Fibroblast of lung (primary cell): ENCODE results near the gene C10orf71. TPM values are rescaled to one million over a fixed set of nuclear protein-coding genes. Genes with fewer than 3 reads are reported as not detected.

ENCODE experiments used
- DNase-seq, 2 donors: peaks; one replicate each; pipeline versions ENCODE4 v3.0.0 to v3.0.0-alpha.2; 2010; ENCODE audit warnings: low read depth in 2 of 2
- H2AFZ ChIP-seq: 2 replicates; pipeline ENCODE4 v1.5.1; 2012; ENCODE audit warnings: low read length, control low read depth, inconsistent platforms
- H3K27ac ChIP-seq: 2 replicates; pipeline ENCODE4 v1.5.1; 2011; ENCODE audit warnings: low read length, control low read depth; ENCODE audit not compliant: insufficient read depth
- H3K27me3 ChIP-seq: 2 replicates; pipeline ENCODE4 v1.5.1; 2011; ENCODE audit warnings: mild to moderate bottlenecking, low read length; ENCODE audit not compliant: control insufficient read depth, insufficient read depth
- H3K36me3 ChIP-seq: 2 replicates; pipeline ENCODE4 v1.5.1; 2011; ENCODE audit warnings: low read length; ENCODE audit not compliant: control insufficient read depth, insufficient read depth
- H3K4me1 ChIP-seq: 2 replicates; pipeline ENCODE4 v1.5.1; 2011; ENCODE audit warnings: low read length; ENCODE audit not compliant: control insufficient read depth, insufficient read depth; ENCODE audit errors: extremely low read depth
- H3K4me2 ChIP-seq: 2 replicates; pipeline ENCODE4 v1.5.1; 2011; ENCODE audit warnings: low read length, control low read depth; ENCODE audit not compliant: insufficient read depth; ENCODE audit errors: extremely low read depth
- H3K4me3 ChIP-seq, 4 experiments: fragments of 200-600 bp in 1 of 4; sonication (generic) in 1 of 4; replicated peaks in 1 of 4; 2 replicates each; pipeline ENCODE4 v1.5.1; 2011 to 2016; ENCODE audit warnings: low read length in 4 of 4, low read depth in 3 of 4, mild to moderate bottlenecking in 3 of 4, control low read depth in 2 of 4, inconsistent platforms in 1 of 4, mixed read lengths in 1 of 4; ENCODE audit not compliant: insufficient read depth in 1 of 4; ENCODE audit errors: control extremely low read depth in 1 of 4
- H3K79me2 ChIP-seq: 2 replicates; pipeline ENCODE4 v1.5.1; 2012; ENCODE audit warnings: mild to moderate bottlenecking, low read length, inconsistent platforms; ENCODE audit not compliant: control insufficient read depth, insufficient read depth
- H3K9ac ChIP-seq: 2 replicates; pipeline ENCODE4 v1.5.1; 2011; ENCODE audit warnings: mild to moderate bottlenecking, low read length, control low read depth; ENCODE audit not compliant: insufficient read depth
- H3K9me3 ChIP-seq: 2 replicates; pipeline ENCODE4 v1.5.1; 2012; ENCODE audit warnings: low read depth, low read length; ENCODE audit not compliant: control insufficient read depth, insufficient read depth
- H4K20me1 ChIP-seq: 2 replicates; pipeline ENCODE4 v1.5.1; 2011; ENCODE audit warnings: low read length; ENCODE audit not compliant: control insufficient read depth, insufficient read depth; ENCODE audit errors: extremely low read depth
- CTCF ChIP-seq, 2 donors: IDR thresholded peaks in 1 of 2; conservative IDR thresholded peaks in 1 of 2; 1 replicate in 1 of 2; 2 replicates in 1 of 2; pipeline ENCODE4 v1.5.1; 2011 to 2012; ENCODE audit warnings: low read length in 2 of 2, control low read depth in 1 of 2, inconsistent platforms in 1 of 2, low read depth in 1 of 2, mild to moderate bottlenecking in 1 of 2
- EZH2 ChIP-seq: IDR thresholded peaks from 2 replicates; pipeline ENCODE4 v1.5.1; 2012; ENCODE audit warnings: low read length, control low read depth, mild to moderate bottlenecking; ENCODE audit errors: missing control alignments
- polyA plus RNA-seq, 2 donors: library from polyadenylated mRNA; depleted of rRNA in 1 of 2; stranded (reverse) in 1 of 2; unstranded in 1 of 2; fragments of >200 nt; gene quantifications; 2 replicates each; pipeline ENCODE4 v1.2.1, GENCODE V29; 2011 to 2012; ENCODE audit warnings: missing spikeins in 1 of 2
- total RNA-seq: library from RNA; depleted of rRNA; stranded (reverse); fragments of >200 nt; gene quantifications from 2 replicates; pipeline ENCODE4 v1.2.1, GENCODE V29; 2014

Gene C10orf71
- total and polyA plus RNA-seq, 2 donors (not counting 1 experiment from before 2014, with no cell fraction given), result not detected

DNA sequence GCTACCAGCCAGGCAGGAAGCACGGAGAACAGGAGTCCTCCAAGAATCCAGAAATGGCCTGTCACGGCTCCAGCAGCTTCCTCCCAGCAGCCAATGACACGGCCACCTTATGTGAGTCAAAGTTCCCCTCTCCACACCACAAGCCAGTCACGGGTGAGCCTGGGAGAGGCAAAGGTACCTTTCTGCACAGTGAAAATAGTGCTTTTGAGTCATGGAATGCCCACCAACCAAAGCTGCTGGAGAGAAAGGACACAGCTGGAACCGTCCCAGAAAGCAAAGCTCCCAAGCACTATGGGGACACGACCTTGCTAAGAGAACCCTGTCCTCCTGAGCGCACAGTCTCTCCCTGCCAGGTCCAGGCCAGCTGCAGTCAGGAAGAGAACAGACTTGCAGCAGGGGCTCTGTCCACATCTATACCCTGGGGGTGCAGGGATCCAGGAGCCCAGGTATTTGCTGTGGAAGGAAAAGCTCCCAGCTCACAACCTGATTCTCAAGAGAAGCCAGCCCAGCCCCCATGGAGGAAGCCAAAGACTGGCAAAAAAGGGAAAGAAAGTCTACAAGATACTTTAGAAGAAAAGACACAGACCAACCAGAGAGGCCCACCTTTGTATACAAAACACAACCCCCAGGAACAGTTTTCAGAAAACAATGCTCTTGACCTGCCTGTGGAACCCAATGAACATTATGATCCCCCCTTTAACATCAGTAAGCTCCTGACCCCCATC is 24.4 kb downstream of the C10orf71 start:
- Histone ChIP-seq H3K9me3 (no peaks in the 10 kb centered on the region), H3K9ac (no peak overlapping the region), H3K4me2 (no peak overlapping the region), H3K4me1 (no peaks in the 10 kb centered on the region), H3K4me3 (no peak overlapping the region), H3K27ac (no peak overlapping the region), H4K20me1 (no peaks in the 10 kb centered on the region), H3K79me2 (no peaks in the 10 kb centered on the region), H2AFZ (no peak overlapping the region), H3K27me3 (no peaks in the 10 kb centered on the region), H3K36me3 (no peaks in the 10 kb centered on the region)
- TF ChIP-seq CTCF (conservative IDR thresholded peaks at IDR 0.05 in 1 of 2, IDR thresholded peaks at IDR 0.05 in 1 of 2; ENCODE audit: low read depth in 1 of 2, low read length in 2 of 2) (no peak), EZH2 (no peak)
- no peak for DNase-seq

GRCh38 chr10:49323896-49324270 is 24.9 kb downstream of the C10orf71 start:
- Histone ChIP-seq H3K4me2 (no peak overlapping the region), H3K9me3 (no peaks in the 10 kb centered on the region), H3K27ac (no peak overlapping the region), H3K4me1 (no peaks in the 10 kb centered on the region), H3K9ac (no peak overlapping the region), H2AFZ (no peak overlapping the region), H3K4me3 (no peak overlapping the region), H4K20me1 (no peaks in the 10 kb centered on the region), H3K36me3 (no peaks in the 10 kb centered on the region), H3K79me2 (no peaks in the 10 kb centered on the region), H3K27me3 (no peaks in the 10 kb centered on the region)
- no peak for DNase-seq
- TF ChIP-seq EZH2 (no peak), CTCF (conservative IDR thresholded peaks at IDR 0.05 in 1 of 2, IDR thresholded peaks at IDR 0.05 in 1 of 2; ENCODE audit: low read depth in 1 of 2, low read length in 2 of 2) (no peak)

DNA sequence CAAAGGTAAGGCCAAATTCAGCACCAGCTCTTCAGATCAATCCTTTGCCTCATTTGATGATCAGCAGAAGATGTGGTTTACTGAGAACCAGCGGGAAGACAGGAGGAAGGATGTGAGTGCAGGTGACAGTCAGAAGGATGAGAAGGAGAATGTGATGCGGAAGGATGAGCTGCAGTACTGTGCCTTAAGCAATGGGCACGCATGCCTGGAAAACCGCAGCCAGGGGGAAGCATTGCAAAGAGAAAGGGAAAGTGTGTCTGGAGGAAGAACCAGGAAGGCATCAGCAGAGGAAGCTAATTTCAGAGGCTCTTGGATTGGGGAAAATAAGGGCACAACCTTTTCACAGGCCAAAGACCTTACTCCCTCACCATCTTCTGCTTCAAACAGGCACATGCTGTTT is 25.7 kb downstream of the C10orf71 start:
- no peaks in the 10 kb centered on the region for H3K27me3 ChIP-seq
- no peak for TF ChIP-seq EZH2
- TF ChIP-seq CTCF (conservative IDR thresholded peaks at IDR 0.05 in 1 of 2, IDR thresholded peaks at IDR 0.05 in 1 of 2; ENCODE audit: low read depth in 1 of 2, low read length in 2 of 2), result no peak
- H3K79me2 ChIP-seq, result no peaks in the 10 kb centered on the region
- no peaks in the 10 kb centered on the region for H4K20me1 ChIP-seq
- H2AFZ ChIP-seq, result no peak overlapping the region
- H3K36me3 ChIP-seq, result no peaks in the 10 kb centered on the region
- H3K9me3 ChIP-seq, result no peaks in the 10 kb centered on the region
- no peak overlapping the region for H3K4me3 ChIP-seq
- H3K9ac ChIP-seq, result no peak overlapping the region
- DNase-seq, result no peak
- H3K27ac ChIP-seq, result no peak overlapping the region
- no peak overlapping the region for H3K4me2 ChIP-seq
- H3K4me1 ChIP-seq, result no peaks in the 10 kb centered on the region
